Non-pigmented ciliary epithelial cell (primary cell): ENCODE data around the gene KDM2B.
"Not testable (repeated sequence)": the region's sequence is repeated elsewhere in the genome, so short reads cannot be mapped to it uniquely, and the experiment has no call there.

Source experiments
- DNase-seq: peaks from one replicate; pipeline ENCODE4 v3.0.0-alpha.2; 2010; ENCODE audit warnings: low read depth

Gene KDM2B

GRCh38 chr12:121584885-121585284 lies 4.1 kb upstream of the KDM2B start:
- not testable (repeated sequence) for DNase-seq

- not testable (repeated sequence) for DNase-seq
These were observed 2.5 kb upstream of the KDM2B start for GRCh38 chr12:121583334-121583661.

DNA sequence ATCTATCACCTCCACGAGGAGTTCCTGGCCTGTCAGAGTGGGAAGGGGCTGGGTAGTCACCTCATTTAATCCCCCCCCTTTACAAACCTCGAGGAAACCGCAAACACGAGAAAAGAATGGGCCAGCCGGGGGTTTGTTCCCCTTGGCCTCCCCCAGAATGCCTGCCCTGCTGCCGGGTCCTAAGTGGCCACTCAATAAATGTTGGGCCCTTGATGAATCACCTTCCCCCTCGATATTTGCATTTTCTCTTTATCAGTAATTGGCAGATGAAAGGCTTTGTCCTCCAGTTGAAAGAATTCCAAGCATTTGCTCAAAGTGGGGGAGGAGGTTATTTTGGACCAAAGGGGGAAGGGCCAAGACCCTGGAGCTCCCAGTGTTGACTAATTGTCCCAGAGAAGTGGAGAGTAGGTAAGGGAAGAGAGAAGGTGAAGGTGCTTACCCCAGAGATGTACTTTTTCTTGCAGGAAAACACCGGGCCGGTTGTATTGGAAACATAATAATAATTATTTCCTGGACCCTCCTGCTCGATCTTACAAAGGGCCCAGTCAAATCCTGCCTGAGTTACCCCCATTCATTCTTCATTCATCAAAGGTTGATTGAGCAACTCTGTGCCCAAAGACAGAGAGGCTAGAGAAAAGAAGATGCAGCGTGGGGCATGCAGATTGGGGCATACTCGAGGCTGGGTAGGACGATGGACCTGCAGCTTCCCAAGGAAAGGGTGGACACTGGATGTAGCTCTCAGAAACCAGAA lies 1.9 kb upstream of the KDM2B start:
- DNase-seq, result no peak

DNA sequence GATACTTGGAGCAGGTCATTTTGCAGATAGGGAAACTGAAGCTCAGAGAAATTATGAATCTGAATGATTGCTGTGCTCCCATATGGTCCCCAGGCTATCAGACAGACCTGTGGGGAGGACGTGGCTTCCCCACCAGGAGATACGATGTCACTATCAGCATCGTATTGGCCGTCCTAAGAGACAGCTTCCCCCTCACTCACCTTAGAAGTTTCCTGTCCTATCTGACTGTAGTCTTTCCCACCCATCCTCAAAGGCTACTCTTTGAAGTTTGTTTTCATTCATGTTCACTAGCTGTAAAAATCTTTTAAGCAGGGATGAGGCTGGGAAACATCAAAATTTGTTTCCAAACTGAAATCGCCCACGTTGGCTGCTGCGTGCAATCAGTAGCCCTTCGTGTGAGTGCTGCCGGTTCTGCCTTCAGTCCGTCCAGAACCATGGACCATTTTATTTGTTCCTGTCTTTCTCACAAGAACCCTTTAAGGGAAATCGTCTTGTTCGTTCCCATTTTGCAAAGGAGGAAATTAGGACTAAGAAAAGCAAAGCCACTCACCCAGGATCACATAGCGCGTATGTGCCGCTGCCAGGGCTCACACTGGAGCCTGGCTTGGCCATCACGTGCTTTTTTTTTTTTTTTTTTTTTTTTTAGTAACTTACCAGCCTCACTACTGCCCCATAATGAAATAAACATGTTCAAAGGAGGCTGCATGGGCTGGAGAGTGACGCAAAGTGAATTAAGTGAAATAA lies 1.0 kb upstream of the KDM2B start:
- DNase-seq, result no peak

- DNase-seq, result no peak
These were observed 598 bp downstream of the KDM2B start for GRCh38 chr12:121579981-121580868.

- DNase-seq, result no peak
These were observed 1.5 kb downstream of the KDM2B start for GRCh38 chr12:121579190-121579791.

- DNase-seq, result no peak
These were observed 2.3 kb downstream of the KDM2B start for GRCh38 chr12:121578230-121579189.

DNA sequence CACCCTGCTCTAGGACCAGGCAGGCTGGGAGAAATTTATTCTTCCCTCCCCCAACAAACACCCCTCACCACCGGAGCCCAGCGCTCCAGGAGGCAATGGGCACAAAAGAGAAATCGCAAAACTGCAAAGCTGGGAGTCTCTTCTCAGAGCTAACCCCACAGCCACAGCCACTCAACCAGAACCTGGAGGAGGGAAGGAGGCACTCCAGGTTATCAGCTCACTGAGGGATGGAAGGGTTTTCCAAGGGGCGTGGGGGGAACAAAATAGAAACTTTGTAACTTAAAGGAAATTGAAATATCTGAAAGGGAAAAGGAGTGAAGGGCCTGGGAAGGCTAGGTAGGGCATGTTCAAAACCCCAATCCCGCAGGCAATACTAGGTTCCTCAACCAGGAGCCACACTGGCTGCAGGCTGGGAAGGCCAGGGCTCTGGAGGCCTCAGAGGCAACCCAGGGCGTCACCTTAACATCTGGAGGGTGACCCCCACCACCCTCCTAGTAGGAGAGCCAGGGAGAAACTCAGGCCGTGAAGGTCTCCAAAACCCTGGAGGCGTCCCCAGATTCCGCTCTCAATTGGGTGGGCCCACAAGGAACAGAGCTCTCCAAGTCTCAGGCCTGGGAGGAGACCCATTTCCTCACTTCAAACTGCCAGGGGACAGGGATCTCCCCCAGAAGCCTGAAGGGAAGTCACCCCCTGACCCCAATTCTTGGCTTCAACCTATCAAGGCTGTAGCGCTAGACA lies 3.2 kb downstream of the KDM2B start:
- DNase-seq, result no peak

GRCh38 chr12:121576851-121577391 lies 3.9 kb downstream of the KDM2B start:
- no peak for DNase-seq

- no peak for DNase-seq
These were observed 4.7 kb downstream of the KDM2B start for GRCh38 chr12:121575952-121576625.

GRCh38 chr12:121575051-121575450 lies 5.8 kb downstream of the KDM2B start:
- DNase-seq, result no peak

DNA sequence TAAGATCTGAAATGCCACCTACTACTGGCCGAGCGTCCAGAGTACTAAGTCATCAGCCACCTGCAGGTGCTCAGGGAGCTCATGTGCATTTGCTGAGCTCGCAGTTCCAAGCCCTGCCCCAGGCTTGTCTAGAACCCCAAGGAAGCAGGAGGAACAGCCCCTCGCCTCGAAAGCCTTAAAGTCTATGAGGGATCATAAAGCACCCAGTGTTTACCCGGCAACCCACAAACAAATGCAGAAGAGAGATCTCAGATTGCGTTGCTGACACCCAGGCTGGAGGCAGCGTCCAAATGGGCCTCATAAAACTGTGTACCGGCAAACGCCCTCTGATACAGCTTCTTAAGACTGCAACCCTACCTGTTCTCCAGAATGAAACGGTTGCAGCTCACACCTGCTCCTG lies 6.8 kb downstream of the KDM2B start:
- no peak for DNase-seq

- no peak for DNase-seq
These were observed 8.9 kb downstream of the KDM2B start for GRCh38 chr12:121571920-121572319.

- DNase-seq, result no peak
These were observed 10.1 kb downstream of the KDM2B start for GRCh38 chr12:121570467-121571283.

- DNase-seq, result no peak
These were observed 11.7 kb downstream of the KDM2B start for GRCh38 chr12:121568971-121569751.

GRCh38 chr12:121568518-121568917 lies 12.3 kb downstream of the KDM2B start:
- no peak for DNase-seq

GRCh38 chr12:121565076-121565475 lies 15.7 kb downstream of the KDM2B start:
- DNase-seq, result no peak

GRCh38 chr12:121562488-121562887 lies 18.3 kb downstream of the KDM2B start:
- DNase-seq, result no peak
